DOHH2 (cell line): Measurements from ENCODE around the gene NHERF2.

Experiments
- CTCF ChIP-seq: fragments of 200-600 bp; sonication (generic); IDR thresholded peaks from one replicate; pipeline ENCODE4 v1.5.1; 2014; ENCODE audit warnings: antibody characterized with exemption, mild to moderate bottlenecking, low read depth, low read length; ENCODE audit not compliant: poor library complexity, severe bottlenecking
- EZH2phosphoT487 ChIP-seq: fragments of 200-600 bp; sonication (generic); IDR thresholded peaks from 2 replicates; pipeline ENCODE4 v1.6.1; 2017; ENCODE audit warnings: borderline replicate concordance, mild to moderate bottlenecking, antibody characterized with exemption, low read length, moderate library complexity, mixed read lengths

- TF ChIP-seq CTCF (no peak), EZH2phosphoT487 (no peak)
Measured at GRCh38 chr16:1999866-2000514, 26.7 kb upstream of the NHERF2 start.
